Mesenchymal stem cell (in vitro differentiated cells and primary cell): Measurements from ENCODE around the gene RPL28.

ENCODE experiments used
- DNase-seq: peaks from one replicate; pipeline ENCODE4 v3.0.0-alpha.2; 2013
- H2AFZ ChIP-seq: one replicate; pipeline ENCODE4 v1.6.1; 2013; ENCODE audit warnings: low read depth, mild to moderate bottlenecking, control low read depth, inconsistent platforms, low read length, moderate library complexity
- H2AK5ac ChIP-seq: 2 replicates; pipeline ENCODE4 v1.6.1; 2013; ENCODE audit warnings: low read length, moderate library complexity, mild to moderate bottlenecking, inconsistent platforms; ENCODE audit not compliant: severe bottlenecking
- H2BK120ac ChIP-seq: one replicate; pipeline ENCODE4 v1.6.1; 2013; ENCODE audit warnings: low read depth, mild to moderate bottlenecking, inconsistent platforms, low read length, moderate library complexity
- H2BK12ac ChIP-seq, 2 experiments: one replicate each; pipeline ENCODE4 v1.6.1; 2013; ENCODE audit warnings: inconsistent platforms in 2 of 2, low read length in 2 of 2, mild to moderate bottlenecking in 2 of 2, moderate library complexity in 2 of 2, control low read depth in 1 of 2
- H2BK15ac ChIP-seq: one replicate; pipeline ENCODE4 v1.6.1; 2013; ENCODE audit warnings: mild to moderate bottlenecking, low read depth, inconsistent platforms; ENCODE audit not compliant: poor library complexity, severe bottlenecking
- H2BK5ac ChIP-seq: 2 replicates; pipeline ENCODE4 v1.6.1; 2013; ENCODE audit warnings: low read depth, mild to moderate bottlenecking, low read length, control low read depth, inconsistent platforms; ENCODE audit not compliant: poor library complexity, severe bottlenecking
- H3K14ac ChIP-seq, 2 experiments: one replicate each; pipeline ENCODE4 v1.6.1; 2013; ENCODE audit warnings: inconsistent platforms in 2 of 2, low read length in 2 of 2, control low read depth in 1 of 2, mild to moderate bottlenecking in 1 of 2, moderate library complexity in 1 of 2
- H3K18ac ChIP-seq, 2 experiments: one replicate each; pipeline ENCODE4 v1.6.1; 2013; ENCODE audit warnings: inconsistent platforms in 2 of 2, low read length in 2 of 2, control low read depth in 1 of 2, low read depth in 1 of 2, mild to moderate bottlenecking in 1 of 2
- H3K23ac ChIP-seq, 2 experiments: one replicate each; pipeline ENCODE4 v1.6.1; 2013; ENCODE audit warnings: inconsistent platforms in 2 of 2, low read length in 2 of 2, mild to moderate bottlenecking in 2 of 2, moderate library complexity in 2 of 2, control low read depth in 1 of 2
- H3K27ac ChIP-seq: 2 replicates; pipeline ENCODE4 v1.5.1; 2013; ENCODE audit warnings: mild to moderate bottlenecking, moderate library complexity, low read length, control low read depth, inconsistent platforms; ENCODE audit not compliant: poor library complexity, severe bottlenecking
- H3K27me3 ChIP-seq, 2 experiments: 2 replicates each; pipeline versions ENCODE4 v1.6.1 to v1.7.0; 2013; ENCODE audit warnings: low read length in 2 of 2, mild to moderate bottlenecking in 2 of 2, moderate library complexity in 2 of 2, control low read depth in 1 of 2, inconsistent platforms in 1 of 2; ENCODE audit not compliant: control insufficient read depth in 1 of 2, insufficient read depth in 1 of 2
- H3K36me3 ChIP-seq, 2 experiments: 2 replicates each; pipeline versions ENCODE4 v1.6.1 to v1.7.0; 2013; ENCODE audit warnings: low read length in 2 of 2, control low read depth in 1 of 2, inconsistent platforms in 1 of 2, low read depth in 1 of 2, mild to moderate bottlenecking in 1 of 2; ENCODE audit not compliant: insufficient read depth in 2 of 2, control insufficient read depth in 1 of 2
- H3K4ac ChIP-seq, 2 experiments: one replicate each; pipeline ENCODE4 v1.6.1; 2013; ENCODE audit warnings: inconsistent platforms in 2 of 2, low read length in 2 of 2, mild to moderate bottlenecking in 2 of 2, moderate library complexity in 2 of 2, control low read depth in 1 of 2, low read depth in 1 of 2
- H3K4me1 ChIP-seq: 2 replicates; pipeline ENCODE4 v1.6.1; 2013; ENCODE audit warnings: low read depth, low read length, control low read depth; ENCODE audit not compliant: control insufficient read depth, insufficient read depth
- H3K4me2 ChIP-seq: 2 replicates; pipeline ENCODE4 v1.6.1; 2013; ENCODE audit warnings: low read length, mild to moderate bottlenecking, inconsistent platforms; ENCODE audit not compliant: poor library complexity, severe bottlenecking
- H3K4me3 ChIP-seq, 2 experiments: 2 replicates each; pipeline versions ENCODE4 v1.5.1 to v1.7.0; 2013; ENCODE audit warnings: low read length in 2 of 2, mild to moderate bottlenecking in 2 of 2, control low read depth in 1 of 2, low read depth in 1 of 2; ENCODE audit not compliant: insufficient read depth in 1 of 2
- H3K79me1 ChIP-seq: replicated peaks from 2 replicates; pipeline ENCODE4 v1.6.1; 2013; ENCODE audit warnings: mild to moderate bottlenecking, control low read depth, low read length, inconsistent platforms; ENCODE audit not compliant: poor library complexity, severe bottlenecking
- H3K9ac ChIP-seq: 2 replicates; pipeline ENCODE4 v1.7.0; 2013; ENCODE audit warnings: mild to moderate bottlenecking, low read length, moderate library complexity
- H3K9me3 ChIP-seq: 2 replicates; pipeline ENCODE4 v1.7.0; 2013; ENCODE audit warnings: mild to moderate bottlenecking, low read length; ENCODE audit not compliant: control insufficient read depth
- H4K8ac ChIP-seq: one replicate; pipeline ENCODE4 v1.6.1; 2013; ENCODE audit warnings: inconsistent platforms, mild to moderate bottlenecking, low read length, moderate library complexity
- H4K91ac ChIP-seq: one replicate; pipeline ENCODE4 v1.6.1; 2013; ENCODE audit warnings: mild to moderate bottlenecking, low read length, inconsistent platforms
- WGBS: methylation state at CpG from one replicate; pipeline ENCODE4 v1.1.7; 2013; ENCODE audit warnings: mixed read lengths; 5-methylcytosine and 5-hydroxymethylcytosine counted together

RPL28 gene

GRCh38 chr19:55391702-55392615 is 6.2 kb downstream of the RPL28 start:
- no peaks in the 10 kb centered on the region for H3K9me3 ChIP-seq

GRCh38 chr19:55392820-55393761 is 7.4 kb downstream of the RPL28 start:
- Histone ChIP-seq H3K36me3 (peaks cover 32 to 43% of the 10 kb centered on the region in 2 experiments), H4K91ac (no peak overlapping the region), H3K27ac (no peak overlapping the region), H3K4me2 (no peak overlapping the region), H3K4me1 (peaks cover 40% of the 10 kb centered on the region), H2BK12ac (no peak overlapping the region), H2BK15ac (no peak overlapping the region), H3K9me3 (no peaks in the 10 kb centered on the region), H4K8ac (peak overlapping the region; percentile 24), H3K9ac (no peak overlapping the region), H3K14ac (no peak overlapping the region), H3K18ac (no peak overlapping the region), H3K23ac (no peak overlapping the region), H3K4ac (no peak overlapping the region), H3K4me3 (no peak overlapping the region), H2AK5ac (no peak overlapping the region), H3K27me3 (no peaks in the 10 kb centered on the region), H2AFZ (no peak overlapping the region), H3K79me1 (peaks cover 5% of the 10 kb centered on the region), H2BK5ac (no peak overlapping the region), H2BK120ac (no peak overlapping the region)
- 62% methylated on average over 17 of the region's 18 CpGs for WGBS
- DNase-seq, result no peak

More at GRCh38 chr19:55391702-55392615, 6.2 kb downstream of the RPL28 start:
- peaks cover 51% of the 10 kb centered on the region for H3K4me1 ChIP-seq
- H3K4me3 ChIP-seq, result no peak overlapping the region
- H2BK120ac ChIP-seq, result no peak overlapping the region
- H2BK15ac ChIP-seq, result no peak overlapping the region
- H3K4me2 ChIP-seq, result no peak overlapping the region
- no peaks in the 10 kb centered on the region for H3K27me3 ChIP-seq
- H2BK12ac ChIP-seq, result no peak overlapping the region
- H3K79me1 ChIP-seq, result peaks cover 5% of the 10 kb centered on the region
- no peak overlapping the region for H3K27ac ChIP-seq
- H3K23ac ChIP-seq, result no peak overlapping the region
- no peak overlapping the region for H3K18ac ChIP-seq
- no peak overlapping the region for H3K4ac ChIP-seq
- peak; percentile 42 for DNase-seq
- H2AFZ ChIP-seq, result no peak overlapping the region
- peaks cover 43 to 54% of the 10 kb centered on the region in 2 experiments for H3K36me3 ChIP-seq
- no peak overlapping the region for H4K91ac ChIP-seq
- H4K8ac ChIP-seq, result no peak overlapping the region
- WGBS, result 74% methylated on average over 15 of the region's 18 CpGs
- H3K9ac ChIP-seq, result no peak overlapping the region
- no peak overlapping the region for H3K14ac ChIP-seq
- no peak overlapping the region for H2AK5ac ChIP-seq
- H2BK5ac ChIP-seq, result no peak overlapping the region

- H4K91ac ChIP-seq, result no peak overlapping the region
- no peak overlapping the region for H2AK5ac ChIP-seq
- no peak overlapping the region for H3K18ac ChIP-seq
- no peak overlapping the region for H3K9ac ChIP-seq
- H3K23ac ChIP-seq, result no peak overlapping the region
- no peak for DNase-seq
- H3K4ac ChIP-seq, result no peak overlapping the region
- H3K14ac ChIP-seq, result no peak overlapping the region
- peaks cover 9% of the 10 kb centered on the region for H3K79me1 ChIP-seq
- no peaks in the 10 kb centered on the region for H3K9me3 ChIP-seq
- H3K4me1 ChIP-seq, result peaks cover 3% of the 10 kb centered on the region
- no peak overlapping the region for H4K8ac ChIP-seq
- no peak overlapping the region for H2BK120ac ChIP-seq
- H3K4me2 ChIP-seq, result no peak overlapping the region
- no peak overlapping the region for H2AFZ ChIP-seq
- H3K27ac ChIP-seq, result no peak overlapping the region
- H3K36me3 ChIP-seq, result peaks cover 27 to 34% of the 10 kb centered on the region in 2 experiments
- no peaks in the 10 kb centered on the region for H3K27me3 ChIP-seq
- 90% methylated on average over 12 of the region's 12 CpGs for WGBS
- H3K4me3 ChIP-seq, result no peak overlapping the region
- H2BK5ac ChIP-seq, result no peak overlapping the region
- H2BK15ac ChIP-seq, result no peak overlapping the region
- no peak overlapping the region for H2BK12ac ChIP-seq
Measured at GRCh38 chr19:55398200-55398925, 12.6 kb downstream of the RPL28 start.
